NCI-H1105 treated with DMSO at 0.1 percent for 48 hours (cell line): ENCODE results near the gene PAX5.
A peak's percentile ranks its signal among the peaks of the same experiment; 100 is the strongest.

ENCODE experiments used
- DNase-seq: peaks from one replicate; lab custom pipeline; 2025; lab: John Stamatoyannopoulos, UW

The PAX5 gene

GRCh38 chr9:36902080-36902716 is 131.9 kb downstream of the PAX5 start:
- DNase-seq = no peak

DNA sequence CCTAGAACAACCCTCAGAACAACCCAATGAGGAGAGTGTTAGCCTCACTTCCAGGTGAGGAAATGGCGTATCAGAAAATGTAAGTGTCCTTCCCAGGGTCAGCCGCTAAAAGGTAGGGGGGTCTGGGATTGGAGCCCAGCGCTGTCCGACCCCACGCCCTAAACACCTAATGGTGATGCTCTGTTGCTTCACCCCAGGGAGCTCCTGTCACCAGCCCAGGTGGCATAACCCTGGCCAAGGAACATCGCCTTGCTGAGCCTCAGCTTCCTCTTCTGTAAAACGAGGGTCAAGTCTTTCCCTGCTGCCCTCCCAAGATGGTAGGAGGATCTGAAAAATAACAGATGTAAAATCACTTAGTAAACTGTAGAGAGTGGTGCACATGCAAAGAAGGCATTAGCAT is 132.5 kb downstream of the PAX5 start:
- DNase-seq = no peak

DNA sequence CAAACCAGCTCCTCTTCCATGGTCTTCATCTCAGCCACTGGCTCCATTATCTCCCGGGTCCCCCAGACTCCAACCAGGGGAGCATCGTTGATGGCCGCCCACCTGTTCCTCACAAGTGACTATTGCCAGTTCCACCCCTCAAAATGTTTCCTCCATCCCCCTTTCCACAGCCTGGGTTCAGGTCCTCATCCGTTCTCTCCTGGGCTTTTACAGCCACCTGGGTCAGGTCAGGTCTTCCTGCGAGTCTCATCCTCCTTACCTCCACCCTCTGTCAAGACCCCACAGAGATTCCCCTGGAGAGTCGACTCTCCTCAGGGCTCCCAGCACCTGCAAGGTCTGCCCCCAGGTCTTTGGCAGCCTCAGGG is 133.2 kb downstream of the PAX5 start:
- no peak for DNase-seq

GRCh38 chr9:36900136-36900855 is 133.8 kb downstream of the PAX5 start:
- DNase-seq = no peak

GRCh38 chr9:36899406-36899805 is 134.7 kb downstream of the PAX5 start:
- DNase-seq = no peak

DNA sequence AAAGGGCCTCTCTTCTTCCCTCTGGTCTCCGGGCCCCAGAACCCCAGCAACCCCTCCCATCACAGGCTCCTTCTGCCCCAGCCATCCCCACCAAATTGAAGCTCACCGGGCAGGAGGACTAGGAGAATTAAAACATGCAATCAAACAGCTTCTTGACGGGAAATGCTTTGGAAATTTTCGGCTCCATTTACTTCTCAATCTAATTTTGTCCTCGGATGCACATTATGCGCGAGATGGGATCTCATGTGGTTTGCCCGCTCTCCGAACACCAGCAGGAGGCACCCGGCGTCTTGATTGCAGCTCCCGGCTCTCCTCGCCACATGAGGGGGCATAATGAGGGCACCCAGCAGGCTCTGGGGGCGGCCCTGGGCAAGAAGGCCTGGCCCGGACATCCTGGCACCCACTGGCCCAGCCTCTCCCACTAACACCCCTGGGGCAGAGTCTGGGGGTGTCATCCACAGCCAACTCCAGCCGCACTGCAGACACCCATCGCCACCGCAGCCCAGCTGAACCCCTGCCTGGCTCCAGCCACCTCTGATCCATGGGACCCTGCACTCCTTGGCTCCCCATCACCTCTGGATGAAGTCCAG is 135.5 kb downstream of the PAX5 start:
- DNase-seq = no peak

GRCh38 chr9:36897478-36897877 is 136.6 kb downstream of the PAX5 start:
- DNase-seq = no peak

DNA sequence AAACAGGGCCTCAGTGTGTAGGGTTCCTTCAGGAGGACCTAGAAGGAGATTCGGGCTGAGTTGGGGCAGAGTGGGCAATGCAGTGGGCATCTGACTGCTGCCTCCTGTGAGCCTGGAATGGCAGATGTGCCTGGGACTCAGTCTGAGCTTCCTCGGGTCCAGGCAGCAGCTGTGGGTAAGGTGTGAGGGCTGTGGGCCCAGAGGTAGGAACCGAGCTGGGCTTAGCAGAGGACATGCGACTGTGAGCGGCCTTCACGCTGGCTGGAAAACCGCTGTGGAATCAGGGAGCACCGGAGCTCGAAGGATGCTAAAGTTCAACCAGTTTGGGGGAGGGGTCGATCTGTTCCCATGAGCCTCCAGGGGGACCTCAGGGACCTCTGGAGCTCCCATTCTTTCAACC is 137.0 kb downstream of the PAX5 start:
- DNase-seq = no peak

- DNase-seq = no peak
Measured at GRCh38 chr9:36896296-36896695, 137.8 kb downstream of the PAX5 start.

DNA sequence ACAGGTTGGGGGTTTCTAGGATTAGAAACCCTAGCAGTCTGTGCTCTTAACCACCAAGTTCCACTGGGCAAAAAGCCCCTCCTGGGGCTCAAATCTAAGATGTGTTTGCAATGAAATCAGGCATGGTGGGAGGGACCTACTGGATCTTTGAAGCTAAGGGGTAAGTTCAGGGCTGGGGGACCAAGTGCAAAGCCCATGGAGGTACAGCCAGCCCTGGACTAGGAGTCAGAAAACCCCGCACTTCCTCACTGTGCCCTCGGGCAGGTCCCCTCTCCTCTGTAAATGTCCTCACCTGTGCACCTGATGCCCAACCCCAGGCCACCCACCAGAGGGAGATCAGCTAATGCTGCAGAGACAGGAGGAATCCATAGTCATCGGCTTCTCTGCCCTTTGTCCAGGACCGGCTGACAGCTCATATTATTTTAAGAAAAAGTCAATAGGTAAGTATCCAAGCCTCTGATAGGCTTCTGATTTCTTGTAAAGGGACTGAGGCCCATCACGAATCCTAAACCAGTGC is 138.3 kb downstream of the PAX5 start:
- no peak for DNase-seq

- no peak for DNase-seq
Measured at GRCh38 chr9:36894695-36895310, 139.3 kb downstream of the PAX5 start.

GRCh38 chr9:36893911-36894310 is 140.2 kb downstream of the PAX5 start:
- no peak for DNase-seq

GRCh38 chr9:36893184-36893583 is 140.9 kb downstream of the PAX5 start:
- no peak for DNase-seq

DNA sequence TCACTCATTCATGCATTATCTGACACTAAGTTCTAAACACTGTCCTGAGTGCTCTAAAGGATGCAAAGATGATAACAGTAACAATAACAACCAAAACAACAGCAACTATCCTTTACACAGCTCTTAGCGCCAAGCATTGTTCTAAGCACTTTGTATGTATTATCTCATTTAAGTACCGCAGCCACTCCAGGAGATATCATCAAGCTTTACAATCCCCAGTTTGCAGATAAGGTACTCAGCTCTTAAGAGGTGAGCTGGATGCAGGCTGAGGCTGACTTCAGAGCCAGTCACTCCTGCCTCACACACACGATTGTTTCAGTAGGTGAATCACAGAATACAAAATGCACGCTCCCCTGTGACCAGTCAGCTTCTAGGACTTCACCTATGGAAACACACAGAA is 141.8 kb downstream of the PAX5 start:
- DNase-seq = no peak

DNA sequence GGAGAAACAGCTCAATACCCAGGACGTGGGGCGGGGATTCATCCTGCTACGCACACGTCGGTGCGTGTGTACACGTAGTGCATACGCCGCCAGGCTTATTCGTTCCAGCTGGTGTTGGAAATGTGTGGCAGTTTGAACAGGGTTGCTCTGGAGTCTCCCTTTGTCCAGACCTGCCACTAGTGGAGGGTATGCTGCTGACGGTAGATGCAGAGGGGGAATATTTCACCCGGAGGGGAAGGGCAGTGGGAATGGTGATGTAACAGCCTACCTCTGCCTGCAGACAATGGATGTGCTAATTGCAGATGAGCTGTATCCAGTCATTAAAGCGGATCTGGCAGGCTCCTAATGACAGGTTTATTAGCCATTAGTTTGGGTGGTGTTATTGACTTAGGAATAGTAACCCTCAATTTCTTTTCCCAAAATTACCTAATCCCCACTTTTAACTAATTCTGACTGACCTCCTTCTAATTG is 142.7 kb downstream of the PAX5 start:
- peak; percentile 88 for DNase-seq

DNA sequence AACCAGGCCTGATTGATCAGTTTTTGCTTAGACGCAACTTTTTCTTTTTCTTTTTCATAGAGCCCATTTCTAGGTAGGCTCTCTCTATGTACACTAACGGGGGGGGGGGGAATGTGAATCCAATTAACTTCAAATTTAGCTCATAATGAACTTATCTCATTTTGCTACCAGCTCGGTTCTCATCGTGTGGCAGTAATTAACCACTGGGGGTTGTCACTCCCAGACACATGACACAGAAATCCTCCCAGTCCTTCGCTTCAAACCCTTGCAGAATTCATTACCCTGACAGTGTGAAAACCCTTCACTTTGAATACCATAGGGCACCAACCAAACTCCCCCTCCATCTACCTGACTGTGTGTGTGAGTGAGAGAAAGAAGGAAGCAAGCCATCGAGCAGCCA is 144.2 kb downstream of the PAX5 start:
- DNase-seq = no peak

DNA sequence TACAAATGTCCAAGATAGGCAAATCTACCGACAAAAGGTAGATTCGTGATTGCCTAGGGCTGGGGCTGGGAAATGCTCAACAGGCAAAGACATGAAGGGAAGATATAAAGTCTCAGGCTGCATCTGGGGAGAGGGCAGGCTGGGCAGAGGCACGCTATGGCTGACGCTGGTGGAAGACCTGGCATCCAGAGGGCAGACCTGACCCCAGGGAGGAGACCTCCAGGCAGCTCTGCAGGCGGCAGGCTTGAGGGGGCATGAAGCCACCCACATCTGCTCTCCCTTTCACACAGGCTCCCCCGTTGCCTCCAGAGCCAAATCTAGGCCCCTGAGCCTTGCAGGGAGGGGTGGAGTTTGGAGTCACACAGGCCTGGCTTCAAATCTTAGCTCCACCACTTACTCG is 145.5 kb downstream of the PAX5 start:
- DNase-seq = no peak

- no peak for DNase-seq
Measured at GRCh38 chr9:36884721-36885120, 149.3 kb downstream of the PAX5 start.

DNA sequence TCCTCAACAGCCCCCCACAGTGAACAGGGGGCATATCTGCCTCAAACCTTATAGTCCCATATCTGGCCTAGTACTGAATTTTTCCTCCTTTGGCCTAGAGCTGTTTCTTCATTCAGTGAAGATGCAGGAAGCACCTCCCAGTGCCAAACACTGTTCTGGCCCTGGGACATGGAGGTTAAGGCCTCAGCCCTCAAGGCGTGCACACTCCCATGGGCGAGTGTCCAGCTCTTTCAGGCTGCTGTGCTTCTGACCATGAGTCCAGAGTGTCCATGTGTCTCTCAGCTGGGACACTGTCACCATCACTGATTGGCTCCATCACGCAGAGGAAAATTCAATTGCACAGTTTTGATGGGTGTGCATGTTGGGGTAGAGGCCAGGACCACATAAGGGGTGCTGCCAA is 151.5 kb downstream of the PAX5 start:
- DNase-seq = no peak

DNA sequence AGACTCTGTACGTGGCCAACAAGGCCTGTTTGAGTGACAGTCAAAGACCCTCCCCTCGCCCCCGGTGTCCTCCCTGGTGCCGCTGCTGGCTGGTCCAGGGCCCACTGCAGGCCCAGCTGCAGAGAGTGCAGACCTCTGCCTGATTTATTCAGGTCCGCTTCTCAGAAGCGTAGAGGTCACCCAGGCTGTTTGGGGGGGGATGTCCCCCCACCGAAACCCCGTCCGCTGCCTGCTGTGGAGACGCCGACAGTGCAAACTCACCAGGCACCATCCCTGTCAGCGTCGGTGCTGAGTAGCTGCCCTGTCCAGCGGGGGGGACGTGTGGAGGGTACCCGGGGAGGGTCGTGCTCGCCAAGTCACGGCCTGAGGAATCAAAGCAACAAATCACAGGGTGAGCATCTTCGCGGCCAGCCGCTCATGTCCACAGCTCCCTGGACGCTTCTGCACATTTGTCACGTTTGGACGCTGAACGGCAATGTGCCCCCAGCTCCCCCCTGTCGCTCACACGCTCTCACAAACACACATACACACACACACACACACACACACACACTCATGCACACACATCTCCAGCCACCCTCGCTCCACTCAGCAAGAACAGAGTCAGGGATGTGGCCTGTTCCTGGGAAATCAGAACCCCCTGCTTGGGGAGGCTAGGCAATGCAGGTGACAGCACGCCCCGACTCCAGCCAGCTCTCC is 152.2 kb downstream of the PAX5 start:
- no peak for DNase-seq

GRCh38 chr9:36881316-36881715 is 152.8 kb downstream of the PAX5 start:
- no peak for DNase-seq

GRCh38 chr9:36880075-36880474 is 154.0 kb downstream of the PAX5 start:
- no peak for DNase-seq
